Stomach (tissue), 4 donors: ENCODE data around the gene CDC42BPB.

Experiments
- CTCF ChIP-seq, 7 experiments: fragments of 450-650 bp in 4 of 7; fragments of 200-600 bp in 3 of 7; sonication (generic) in 3 of 7; IDR thresholded peaks; one replicate each; pipeline ENCODE4 v1.5.1; 2016 to 2019; ENCODE audit warnings: antibody characterized with exemption in 7 of 7, control low read depth in 2 of 7, mild to moderate bottlenecking in 1 of 7
- EP300 ChIP-seq: sonication (generic); formaldehyde crosslinking; IDR thresholded peaks from one replicate; pipeline ENCODE4 v1.6.1; 2017; ENCODE audit warnings: antibody characterized with exemption
- POLR2A ChIP-seq, 4 donors: fragments of 450-650 bp; IDR thresholded peaks; one replicate each; pipeline ENCODE4 v1.6.1; 2016; ENCODE audit warnings: antibody characterized with exemption in 4 of 4, control low read depth in 2 of 4, mild to moderate bottlenecking in 1 of 4, moderate library complexity in 1 of 4
- POLR2AphosphoS5 ChIP-seq, 3 donors: sonication (generic); formaldehyde crosslinking; IDR thresholded peaks; one replicate each; pipeline ENCODE4 v1.6.1; 2016; ENCODE audit warnings: antibody characterized with exemption in 3 of 3

GRCh38 chr14:102891111-102891510 lies 166.2 kb downstream of the CDC42BPB start:
- no peak for TF ChIP-seq EP300
- no peak for TF ChIP-seq POLR2A (IDR thresholded peaks at IDR 0.05)
- TF ChIP-seq CTCF (IDR thresholded peaks at IDR 0.05) = no peak
- no peak for TF ChIP-seq POLR2AphosphoS5 (IDR thresholded peaks at IDR 0.05)
